Mucosa of gallbladder (tissue), 1 donor: ENCODE measurements around the gene CEP131. TPM values are rescaled to one million over a fixed set of nuclear protein-coding genes. Genes with fewer than 3 reads are reported as not detected.

ENCODE experiments used
- DNase-seq: peaks from one replicate; pipeline ENCODE4 v3.0.0-alpha.2; 2020; ENCODE audit warnings: low spot score
- total RNA-seq: library from RNA; stranded (reverse); gene quantifications from one replicate; pipeline ENCODE4 v1.2.1, GENCODE V29; 2021
- donor health status: DM: no; HTN: no; CAD: no.

Gene CEP131
- total RNA-seq, 1 donor from 2014 or later, result 12.7 TPM

- DNase-seq, result no peak
Observed at GRCh38 chr17:81187120-81187519, 35.6 kb downstream of the CEP131 start.

DNA sequence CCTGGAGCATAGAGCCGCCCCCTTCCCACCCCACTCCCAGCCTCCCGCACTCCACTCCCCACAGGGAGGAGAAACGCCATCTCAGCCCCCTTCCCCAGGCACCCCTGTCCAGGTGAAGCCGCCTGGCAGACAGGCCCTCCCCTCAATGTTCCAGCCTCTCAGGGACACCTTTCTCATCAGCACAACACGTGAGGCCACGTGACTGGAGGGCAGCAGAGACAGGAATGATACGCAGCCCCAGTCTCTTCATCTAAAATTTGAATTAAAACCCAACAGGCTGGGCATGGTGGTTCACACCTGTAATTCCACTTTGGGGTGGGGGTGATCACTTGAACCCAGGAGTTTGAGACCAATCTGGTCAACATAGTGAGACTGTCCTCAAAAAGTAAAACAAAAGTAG is 36.6 kb downstream of the CEP131 start:
- DNase-seq, result no peak

- DNase-seq, result no peak
Observed at GRCh38 chr17:81184555-81184954, 38.2 kb downstream of the CEP131 start.

DNA sequence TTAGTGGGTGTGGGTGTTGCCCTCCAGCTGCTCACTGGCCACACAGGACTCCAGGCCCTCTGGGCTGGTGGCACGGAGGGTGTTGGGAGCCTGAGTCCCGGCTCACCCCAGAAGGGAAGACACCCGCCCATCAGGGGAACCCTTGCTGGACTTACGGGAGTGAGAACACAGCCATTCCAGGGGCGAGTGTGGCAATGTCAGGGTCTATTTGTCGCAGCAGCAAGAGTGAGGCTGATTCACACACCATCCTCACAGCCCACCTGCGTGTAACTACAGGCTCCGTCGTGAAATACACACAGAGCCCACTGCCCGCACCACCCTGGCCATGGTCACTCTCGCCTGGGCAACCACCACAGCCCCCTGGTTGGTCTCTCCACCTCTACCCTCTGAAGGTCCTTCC is 39.0 kb downstream of the CEP131 start:
- DNase-seq, result no peak

DNA sequence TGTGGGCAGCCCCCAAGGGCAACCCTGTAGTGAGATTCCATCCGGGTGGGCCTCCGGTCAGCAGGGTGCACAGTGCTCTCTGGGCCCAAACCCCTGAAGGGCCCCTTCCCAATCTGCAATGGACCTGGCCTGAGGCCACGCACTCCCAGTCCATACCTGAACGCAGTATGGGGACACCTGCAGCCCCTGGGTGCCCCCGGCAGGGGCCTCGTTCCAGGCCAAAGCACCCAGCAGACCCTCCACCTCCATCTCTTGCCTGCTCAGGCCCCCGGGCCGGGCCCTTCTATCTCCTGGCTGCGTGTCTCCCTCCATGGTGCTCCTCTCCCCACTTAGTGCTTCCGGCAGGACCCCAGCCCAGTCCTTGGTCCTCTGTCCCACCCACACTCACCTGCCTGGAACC is 39.4 kb downstream of the CEP131 start:
- DNase-seq, result no peak

DNA sequence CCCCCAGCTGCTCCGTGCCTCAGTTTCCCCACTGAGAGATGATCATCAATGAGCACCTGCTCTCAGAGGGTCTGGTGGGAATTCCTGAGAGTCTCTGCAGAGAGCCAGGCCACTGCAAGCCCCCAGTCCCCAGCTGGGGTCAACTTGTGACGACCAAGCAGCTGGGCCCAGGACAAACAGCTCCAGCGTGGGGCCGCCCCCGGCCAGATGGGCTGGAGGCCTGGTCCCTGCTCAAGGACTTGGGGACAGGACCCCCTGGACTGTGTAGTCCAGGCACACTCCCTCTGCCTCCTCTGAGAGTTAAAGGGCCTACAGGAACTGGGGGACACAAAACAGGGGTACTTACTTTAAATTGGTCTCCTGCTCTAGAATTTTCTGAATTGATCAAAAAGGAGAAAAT is 40.2 kb downstream of the CEP131 start:
- no peak for DNase-seq

DNA sequence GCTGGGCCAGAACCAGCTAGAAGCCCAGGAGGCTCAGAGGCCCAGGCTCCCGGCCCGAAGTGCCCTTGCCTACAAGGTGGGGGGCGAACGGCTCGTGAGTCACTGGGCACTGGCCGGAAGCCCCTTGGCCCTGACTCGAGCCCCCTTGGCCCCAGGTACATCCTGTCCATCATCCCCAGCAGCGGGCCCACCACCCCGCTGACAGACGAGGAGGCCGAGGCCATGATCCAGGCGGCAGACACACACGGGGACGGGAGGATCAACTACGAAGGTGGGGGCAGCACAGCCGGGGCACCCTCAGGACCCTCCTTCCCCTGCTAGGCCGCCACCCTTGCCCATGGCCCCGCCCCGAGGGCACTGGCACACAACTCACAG is 41.0 kb downstream of the CEP131 start:
- no peak for DNase-seq

DNA sequence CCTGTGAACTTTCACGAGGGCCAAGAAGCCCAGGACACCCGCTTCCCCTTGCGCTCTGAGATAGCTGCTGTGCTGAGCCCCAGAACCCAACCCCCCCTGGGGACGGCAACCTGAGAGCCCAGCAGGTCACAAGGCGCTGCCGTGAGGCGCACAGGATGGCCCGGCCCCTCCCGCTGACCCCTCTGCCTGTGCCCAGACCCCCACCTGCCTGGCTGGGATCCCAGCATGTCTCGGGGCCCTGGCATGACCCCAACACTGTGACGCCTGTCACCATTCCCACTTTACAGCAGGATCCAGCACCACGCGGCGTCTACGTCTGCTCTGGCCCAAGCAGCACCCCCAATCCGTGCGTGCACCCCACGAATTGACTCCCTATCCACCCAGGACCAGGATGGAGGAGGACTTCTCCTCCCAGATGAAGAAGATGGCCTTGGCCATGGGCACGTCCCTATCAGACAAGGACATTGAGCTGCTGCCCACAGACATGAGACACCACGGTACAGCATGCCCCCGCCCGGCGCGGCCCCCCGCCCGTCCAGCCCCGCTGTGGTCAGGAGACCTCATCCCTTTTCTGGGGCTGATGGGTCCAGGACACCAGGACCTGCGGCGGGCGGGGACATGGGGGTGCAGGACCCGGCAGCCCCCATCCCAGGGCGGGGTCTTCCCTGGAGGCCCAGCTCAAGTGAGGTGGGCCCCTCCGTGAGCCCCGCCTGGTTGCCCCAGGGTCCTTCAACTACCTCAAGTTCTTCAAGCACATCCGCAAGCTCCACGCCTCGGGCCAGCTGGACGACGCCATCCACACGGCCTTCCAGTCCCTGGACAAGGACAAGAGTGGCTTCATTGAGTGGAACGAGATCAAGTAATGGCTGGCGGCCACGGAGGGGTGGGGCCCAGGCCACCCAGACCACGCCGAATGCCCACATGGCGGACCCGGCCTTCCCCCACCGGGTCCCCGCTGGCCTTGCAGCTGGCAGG is 41.6 kb downstream of the CEP131 start:
- no peak for DNase-seq

DNA sequence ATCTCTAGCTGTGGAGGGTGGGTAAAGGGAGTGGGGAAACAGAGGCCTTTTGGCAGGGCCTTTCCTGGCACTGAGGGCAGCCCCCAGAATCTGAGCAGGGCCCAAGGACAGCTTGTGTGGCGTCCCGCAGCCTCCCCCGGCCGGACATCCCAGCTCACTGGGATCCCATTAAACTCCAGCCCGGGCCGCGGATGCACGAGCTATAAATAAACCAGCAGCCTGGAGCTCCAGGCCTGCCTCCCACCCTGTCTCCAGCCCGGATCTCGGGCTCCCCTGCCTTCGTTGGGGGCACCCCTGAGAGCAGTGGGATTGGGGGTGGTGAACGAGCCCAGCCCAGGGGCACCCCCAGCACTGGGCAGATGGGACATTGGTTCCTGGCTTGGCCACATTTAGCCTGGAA is 42.9 kb downstream of the CEP131 start:
- DNase-seq, result no peak

DNA sequence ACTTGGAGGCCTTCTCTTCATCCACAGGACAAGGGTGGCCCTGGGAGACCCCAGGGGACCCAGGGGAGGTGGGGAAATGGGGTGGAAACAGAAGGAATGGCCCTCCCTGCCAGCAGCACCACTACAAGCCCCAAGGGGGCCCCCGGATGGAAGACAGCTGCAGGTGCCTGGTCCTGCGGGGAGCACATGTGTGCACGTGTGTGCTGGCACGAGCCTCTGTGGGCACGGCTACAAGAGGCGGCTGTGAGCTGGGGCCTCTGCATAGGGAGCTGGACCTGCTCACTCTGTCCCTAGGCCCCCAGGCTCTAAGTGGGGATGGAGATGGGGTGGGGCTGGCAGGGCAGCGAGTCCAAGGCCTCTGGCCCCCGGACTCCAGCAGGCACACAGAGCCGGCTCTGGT is 43.5 kb downstream of the CEP131 start:
- DNase-seq, result no peak

- DNase-seq, result no peak
Observed at GRCh38 chr17:81178136-81179091, 44.4 kb downstream of the CEP131 start.

- DNase-seq, result no peak
Observed at GRCh38 chr17:81176666-81177065, 46.1 kb downstream of the CEP131 start.

DNA sequence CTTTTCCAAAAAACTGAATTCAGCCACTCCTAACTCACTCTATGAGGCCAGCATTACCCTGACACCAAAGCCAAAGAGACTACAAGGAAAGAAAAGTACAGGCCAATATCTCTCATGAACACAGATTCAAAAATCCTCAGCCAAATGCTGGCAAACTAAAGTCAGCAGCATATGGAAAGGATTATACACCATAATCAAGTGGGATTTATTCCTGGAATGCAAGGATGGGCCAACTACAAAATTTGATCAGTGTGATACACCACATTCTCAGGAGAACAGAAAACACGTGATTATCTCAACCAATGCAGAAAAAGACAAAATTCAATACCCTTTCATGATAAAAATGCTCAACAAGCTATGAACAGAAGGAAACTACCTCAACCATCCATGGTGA is 49.0 kb downstream of the CEP131 start:
- DNase-seq, result no peak

DNA sequence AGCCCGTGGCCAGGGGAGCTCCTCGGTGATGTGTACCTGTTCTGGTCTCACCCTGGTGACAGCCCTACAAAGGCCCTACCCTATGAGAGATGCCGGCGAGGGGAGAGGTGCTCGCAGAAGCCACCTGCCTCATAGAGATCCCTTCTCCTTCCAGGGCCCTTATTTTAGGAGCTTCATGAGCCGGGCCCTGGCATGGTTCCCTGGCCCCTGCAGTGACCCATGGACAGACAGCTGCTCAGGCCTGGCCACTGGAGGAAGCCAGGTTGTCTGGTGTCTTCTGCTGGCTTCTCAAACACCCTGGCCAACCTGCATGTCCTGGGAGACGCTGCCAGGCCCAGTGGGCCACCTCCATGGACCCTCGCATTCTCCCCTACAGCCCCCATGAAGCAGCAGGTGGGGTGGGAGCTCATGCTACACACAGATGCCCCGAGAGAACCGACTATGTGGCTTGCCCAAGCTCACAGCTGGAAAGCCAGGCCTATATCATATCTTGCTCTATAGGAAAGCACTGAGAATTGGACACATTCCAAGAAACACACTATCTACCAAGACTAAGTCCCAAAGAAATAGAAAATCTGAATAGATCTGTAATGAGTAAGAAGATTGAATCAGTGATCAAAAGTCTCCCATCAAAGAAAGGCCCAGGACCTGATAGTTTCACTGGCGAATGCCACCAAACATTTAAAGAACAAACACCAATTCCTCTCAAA is 49.6 kb downstream of the CEP131 start:
- no peak for DNase-seq

DNA sequence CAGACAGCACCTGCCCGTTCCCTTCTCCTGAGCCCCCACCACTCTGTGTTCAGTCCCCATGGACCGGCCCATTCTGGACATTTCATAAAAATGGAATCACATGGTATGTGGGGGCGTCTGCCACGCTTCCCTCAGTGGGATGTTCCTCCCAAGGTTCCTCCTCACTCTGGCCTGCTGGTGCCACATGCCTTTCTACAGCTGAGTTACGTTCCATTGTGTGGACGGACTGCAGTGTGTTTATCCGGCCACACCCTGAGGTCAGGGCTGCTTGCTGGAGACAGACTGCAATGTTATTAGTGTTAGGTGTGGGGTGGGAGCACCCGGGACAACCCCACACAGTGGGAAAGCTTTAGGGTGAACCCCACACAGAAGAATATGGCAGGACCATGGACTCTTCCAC is 50.8 kb downstream of the CEP131 start:
- DNase-seq, result no peak

GRCh38 chr17:81170727-81171494 is 51.9 kb downstream of the CEP131 start:
- no peak for DNase-seq

DNA sequence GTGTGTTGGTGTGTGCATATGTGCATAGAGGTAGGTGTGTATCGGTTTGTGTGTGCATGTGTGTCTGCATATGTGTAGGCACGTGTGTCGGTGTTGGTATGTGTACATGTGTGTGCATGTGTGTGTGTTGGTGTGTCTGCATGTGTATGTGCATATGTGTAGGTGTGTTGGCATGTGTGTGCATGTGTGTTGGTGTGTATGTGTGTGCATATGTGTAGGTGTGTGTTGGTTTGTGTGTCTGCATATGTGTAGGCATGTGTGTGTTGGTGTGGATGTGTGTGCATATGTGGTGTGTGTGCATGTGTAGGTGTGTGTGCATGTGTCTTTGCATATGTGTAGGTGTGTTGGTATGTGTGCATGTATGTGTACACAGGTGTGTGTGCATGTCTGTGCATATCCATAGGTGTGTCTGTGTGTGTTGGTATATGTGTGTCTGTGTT is 52.9 kb downstream of the CEP131 start:
- no peak for DNase-seq

DNA sequence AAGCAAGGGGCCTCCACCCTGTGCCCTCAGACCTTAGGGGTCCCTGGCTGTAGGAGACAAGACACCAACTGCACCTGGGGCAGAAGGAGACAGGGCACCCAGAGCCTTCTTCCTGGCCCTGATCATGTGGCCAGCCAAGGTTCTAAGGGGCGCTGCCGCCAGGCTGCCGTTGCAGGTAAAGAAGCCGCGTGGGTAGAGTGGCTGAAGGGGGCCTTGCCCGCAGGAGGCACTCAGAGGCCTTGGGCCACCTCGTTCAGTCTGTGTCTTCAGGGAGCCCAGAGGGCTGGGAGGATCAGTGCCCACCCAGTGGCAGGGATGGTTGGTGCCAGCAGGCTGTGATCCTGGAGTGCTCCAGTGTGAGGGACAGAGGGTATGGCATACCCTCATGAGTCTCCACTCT is 55.1 kb downstream of the CEP131 start:
- DNase-seq, result no peak

DNA sequence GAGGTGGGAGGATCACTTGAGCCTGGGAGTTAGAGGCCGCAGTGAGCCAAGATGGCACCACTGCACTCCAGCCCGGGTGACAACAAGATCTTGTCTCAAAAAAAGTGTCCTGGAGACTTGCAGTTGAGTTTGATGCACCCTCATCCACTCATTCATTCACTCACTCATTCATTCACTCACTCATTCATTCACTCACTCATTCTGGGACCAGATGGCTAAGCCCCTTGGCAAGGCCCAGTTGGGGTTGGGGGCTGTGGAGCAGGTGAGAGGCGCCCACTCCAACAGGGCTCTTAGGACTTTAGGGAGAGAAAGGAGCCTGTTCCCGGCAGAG is 55.6 kb downstream of the CEP131 start:
- DNase-seq, result no peak

- DNase-seq, result no peak
Observed at GRCh38 chr17:81166033-81166492, 56.7 kb downstream of the CEP131 start, which contains the start of gene AATK. TSS of gene AATK (minus strand) at chr17:81166221. CDS start at chr17:81165992, 229 bp downstream.
